UCSD-AML1 (cell line): ENCODE measurements around the gene NRXN3.
"Not testable (repeated sequence)": the region's sequence is repeated elsewhere in the genome, so short reads cannot be mapped to it uniquely, and the experiment has no call there.

Experiments used
- DNase-seq: peaks from one replicate; lab custom pipeline; 2025; ENCODE audit not compliant: unreplicated experiment; lab: John Stamatoyannopoulos, UW

The NRXN3 gene

DNA sequence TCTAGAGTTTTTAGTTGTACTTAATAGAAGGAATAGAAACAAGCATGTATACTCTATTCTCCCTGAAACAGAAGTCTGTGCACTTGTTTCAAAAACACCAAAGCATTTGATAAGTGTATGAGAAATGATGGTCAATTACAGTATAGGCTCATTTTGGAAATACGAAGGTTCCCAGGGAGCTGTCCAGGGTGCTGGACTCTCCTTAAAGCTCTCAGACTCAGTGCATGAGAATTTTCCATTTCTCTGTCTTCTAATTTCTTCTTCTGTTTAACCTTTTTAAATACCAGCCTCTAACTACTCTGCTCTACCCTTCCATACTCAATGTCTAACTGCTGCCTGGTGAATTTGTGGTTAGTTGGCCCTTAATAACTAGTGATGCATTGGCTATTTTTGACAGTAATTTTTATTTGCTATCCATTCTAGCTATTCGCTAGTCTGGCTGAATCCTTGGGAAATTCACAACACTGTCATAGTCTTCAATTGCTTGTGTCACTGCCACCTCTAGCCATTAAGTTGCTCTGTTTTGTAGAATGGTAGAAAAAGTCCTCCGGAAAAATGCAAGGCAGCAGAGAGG is 229.2 kb downstream of the NRXN3 start:
- DNase-seq = peak; percentile 15

DNA sequence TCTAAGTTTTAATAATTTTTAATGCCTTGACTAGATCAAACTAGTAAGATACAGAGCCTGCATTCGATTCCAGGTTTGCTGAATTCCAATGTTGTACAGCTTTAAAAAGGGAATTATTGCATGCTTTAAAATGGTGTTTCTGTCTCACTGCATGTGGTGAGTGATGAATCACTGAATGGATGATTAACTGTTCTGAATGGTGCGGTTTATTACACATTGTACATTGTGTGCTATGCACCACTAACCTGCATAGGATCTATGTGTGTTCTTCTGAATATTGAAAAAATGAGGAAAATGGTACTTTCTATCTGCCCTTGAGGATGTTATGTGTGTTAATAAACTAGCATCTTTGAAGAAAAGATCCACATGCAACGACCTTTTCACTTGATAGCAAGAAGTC is 231.7 kb downstream of the NRXN3 start:
- DNase-seq = no peak

DNA sequence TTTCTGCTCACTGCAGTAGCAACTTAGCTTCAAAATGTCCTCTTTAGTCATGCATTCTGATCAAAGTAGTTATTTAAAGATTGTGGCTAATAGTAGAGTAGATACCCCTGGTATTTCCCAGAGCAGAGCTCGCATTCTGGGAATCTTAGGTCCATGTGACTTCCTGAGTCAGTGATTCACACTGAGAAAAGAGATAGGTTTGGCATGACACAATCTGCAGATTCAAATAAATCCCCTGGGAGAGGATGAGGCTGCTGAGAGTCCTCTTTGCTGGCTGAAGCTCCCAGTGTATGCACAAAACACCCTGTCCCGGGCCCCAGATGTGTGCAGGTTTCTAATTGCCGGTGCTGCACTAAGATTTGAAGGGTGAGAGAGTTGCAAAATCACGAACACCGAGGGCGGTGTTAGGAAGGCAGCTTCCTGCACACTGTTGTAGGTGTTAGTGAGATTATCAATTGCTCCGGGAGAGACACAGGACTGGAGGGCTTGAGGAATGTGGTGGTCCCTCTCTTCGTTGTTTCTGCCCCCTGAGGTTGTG is 233.2 kb downstream of the NRXN3 start:
- no peak for DNase-seq

DNA sequence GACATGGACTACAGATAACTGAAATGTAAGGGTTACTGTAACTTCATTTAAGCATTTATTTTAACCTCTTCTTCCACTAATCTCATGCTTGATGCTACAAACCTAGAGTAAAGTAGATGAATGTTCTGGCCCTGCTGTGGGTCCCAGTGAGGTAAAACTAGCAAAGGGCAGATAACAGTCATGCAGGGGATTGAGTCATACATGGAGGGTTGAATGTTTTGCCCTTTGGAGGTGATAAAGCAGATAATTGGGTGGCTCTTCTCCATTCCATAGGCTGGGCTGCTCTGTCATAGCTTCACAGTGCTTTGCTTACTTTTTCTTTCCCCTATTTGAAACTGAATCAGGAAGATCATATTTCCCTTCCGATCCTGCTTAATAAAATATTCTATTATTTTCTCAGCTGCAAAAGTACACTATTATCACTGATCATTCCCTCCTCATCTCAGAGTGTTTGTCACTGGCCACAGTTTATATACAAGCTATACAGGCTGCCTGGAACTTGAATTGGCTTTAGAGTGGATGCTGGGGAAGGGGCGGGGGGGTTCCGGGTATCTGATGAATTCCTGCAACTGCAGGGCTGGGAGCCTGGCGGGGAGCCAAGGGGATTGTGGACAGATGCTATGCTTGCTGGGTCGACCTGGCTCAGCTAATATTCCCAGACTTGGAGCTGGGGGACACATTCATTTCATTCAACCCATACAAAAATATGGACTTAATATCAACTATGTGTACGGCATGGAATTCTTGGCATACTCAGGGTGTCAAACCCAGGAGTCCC is 235.1 kb downstream of the NRXN3 start:
- no peak for DNase-seq

DNA sequence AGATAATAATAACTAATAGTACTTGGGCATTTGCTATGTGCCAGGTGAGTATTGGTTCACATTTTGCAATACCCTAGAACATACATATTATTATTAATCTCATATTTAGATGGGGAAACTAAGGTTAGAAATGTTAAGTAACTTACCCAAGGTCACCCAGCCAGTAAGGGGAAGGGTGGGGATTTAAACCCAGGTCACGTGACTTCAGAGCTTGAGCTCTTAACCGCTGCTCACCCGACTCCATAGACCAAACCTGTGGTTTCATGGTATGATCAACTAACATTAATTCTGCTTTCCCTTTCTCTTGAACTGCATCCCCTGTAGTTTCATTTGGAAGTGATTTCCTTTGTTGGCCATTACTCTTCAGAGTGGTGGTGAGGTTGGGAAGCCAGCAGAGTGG is 242.3 kb downstream of the NRXN3 start:
- DNase-seq = no peak

DNA sequence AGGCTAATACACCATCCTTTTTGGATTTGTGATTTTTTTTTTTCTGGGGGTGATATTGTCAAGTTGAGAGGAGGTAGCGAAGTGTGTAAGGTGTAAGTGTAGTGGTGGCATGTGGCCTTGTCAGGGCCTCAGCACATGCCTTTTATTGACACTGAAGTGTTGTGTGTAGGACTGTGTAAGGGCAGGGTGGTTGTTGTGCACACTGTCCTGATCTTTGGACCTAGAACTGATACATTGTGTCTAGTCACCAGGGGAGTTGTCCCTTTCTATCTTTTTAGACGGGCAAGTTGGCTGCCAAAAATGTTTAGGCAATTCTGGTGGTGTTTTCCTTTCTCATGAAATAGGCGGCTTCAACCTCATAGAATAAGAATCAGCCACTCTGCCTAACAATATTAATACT is 244.0 kb downstream of the NRXN3 start:
- no peak for DNase-seq

DNA sequence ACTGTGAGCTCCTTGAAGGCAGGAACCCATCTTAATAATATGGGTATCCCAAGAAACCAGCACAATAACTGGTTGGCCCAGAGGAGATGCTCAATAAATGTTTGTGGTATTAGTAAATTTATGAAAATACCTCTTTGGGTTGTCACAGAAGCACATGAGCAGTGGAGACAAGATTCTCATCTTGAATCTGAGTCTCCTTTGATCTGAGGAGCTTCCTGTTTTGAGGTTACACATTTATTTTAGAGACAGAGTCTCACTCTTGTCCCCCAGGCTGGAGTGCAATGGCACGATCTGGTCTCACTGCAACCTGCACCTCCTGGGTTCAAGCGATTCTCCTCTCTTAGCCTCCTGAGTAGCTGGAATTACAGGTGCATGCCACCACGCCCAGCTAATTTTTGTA is 247.4 kb downstream of the NRXN3 start:
- DNase-seq = no peak

DNA sequence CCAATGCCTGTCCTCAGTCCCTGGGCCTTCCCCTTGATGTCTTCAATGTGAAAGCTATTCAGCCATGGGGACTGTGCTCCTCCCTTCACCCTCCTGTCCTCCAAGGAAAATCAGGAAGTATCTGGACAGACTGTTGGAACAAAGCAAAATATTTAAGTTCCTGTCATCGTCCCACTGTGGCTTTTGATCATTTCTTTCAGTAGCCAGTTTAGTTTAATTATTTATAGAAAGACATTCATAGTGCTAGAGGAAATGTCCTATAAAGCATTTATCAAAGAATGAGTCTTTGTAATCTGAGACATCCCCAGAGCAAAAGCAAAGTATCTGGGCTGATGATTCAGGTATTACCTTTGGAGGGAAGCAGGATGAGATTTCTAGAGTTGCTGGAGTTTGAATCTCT is 254.1 kb downstream of the NRXN3 start:
- DNase-seq = no peak

DNA sequence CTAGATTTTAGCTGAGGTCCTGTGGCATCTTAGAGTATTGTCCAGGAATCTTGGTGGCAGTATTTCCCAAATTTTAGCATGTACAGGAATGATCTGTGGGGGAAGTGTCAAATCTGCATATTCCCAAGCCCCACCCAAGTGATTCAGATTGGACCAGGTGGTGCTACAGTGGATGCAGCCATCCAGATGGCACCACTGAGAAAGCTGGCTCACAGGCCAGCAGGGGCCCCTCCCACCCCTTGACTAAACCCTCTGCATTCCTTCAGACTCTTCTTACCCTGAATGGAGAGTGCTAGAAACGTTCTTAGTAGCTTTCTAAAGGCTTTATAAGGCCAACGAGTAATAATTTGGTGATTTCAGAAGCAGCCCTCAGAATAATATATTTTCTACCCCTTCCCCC is 255.2 kb downstream of the NRXN3 start:
- DNase-seq = no peak

DNA sequence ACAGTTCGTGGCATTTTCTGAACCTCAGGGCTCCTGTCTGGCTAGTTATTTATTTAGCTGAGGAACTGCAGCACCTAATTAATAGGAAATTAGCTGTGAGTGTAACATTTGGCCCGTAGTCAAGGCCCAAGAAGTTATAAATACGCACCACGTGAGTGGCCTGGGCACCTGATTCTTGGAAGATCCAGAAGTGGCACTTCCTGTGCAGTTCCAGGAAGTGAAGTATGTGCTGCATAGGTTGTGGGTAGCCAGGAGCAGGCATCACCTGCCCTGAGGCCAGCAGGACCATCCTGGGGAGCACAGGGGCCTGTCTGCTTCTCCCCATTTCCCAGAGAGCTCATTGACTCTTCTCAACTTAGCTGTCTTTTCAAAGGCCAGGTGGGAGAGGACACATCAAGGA is 255.6 kb downstream of the NRXN3 start:
- no peak for DNase-seq

DNA sequence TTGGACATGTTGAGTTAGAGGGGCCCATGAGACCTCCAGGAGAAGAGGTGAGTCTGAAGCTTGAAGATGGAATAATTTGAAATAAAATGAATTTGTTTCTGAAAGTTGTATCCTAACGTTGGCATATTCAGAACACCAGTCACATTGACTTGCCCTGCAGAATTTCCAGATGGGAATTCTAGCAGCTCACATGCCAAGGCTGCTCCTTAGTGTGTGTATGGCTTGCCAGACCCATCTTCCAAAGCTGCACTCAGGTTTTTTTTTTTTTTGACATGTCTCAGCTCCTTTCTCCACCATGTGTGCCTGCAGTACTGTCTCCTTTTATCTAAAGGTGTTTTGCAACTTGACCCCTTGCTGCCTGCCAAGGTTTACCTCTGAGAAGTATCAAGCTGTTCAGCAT is 261.9 kb downstream of the NRXN3 start:
- no peak for DNase-seq

DNA sequence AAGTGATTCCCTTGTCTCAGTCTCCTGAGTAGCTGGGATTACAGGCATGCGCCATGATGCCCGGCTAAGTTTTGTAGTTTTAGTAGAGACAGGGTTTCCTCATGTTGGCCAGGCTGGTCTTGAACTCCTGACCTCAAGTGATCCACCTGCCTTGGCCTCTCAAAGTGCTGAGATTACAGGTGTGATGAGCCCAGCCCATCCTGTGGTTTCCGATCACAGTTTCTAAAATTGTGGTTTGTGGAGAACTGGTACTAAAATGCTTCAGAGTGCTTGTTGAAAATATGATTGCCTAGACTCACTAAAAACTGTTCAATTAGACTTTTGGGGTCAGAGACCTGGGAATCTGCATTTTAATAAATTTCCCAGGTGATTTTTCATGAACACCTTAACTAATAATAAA is 267.3 kb downstream of the NRXN3 start:
- not testable (repeated sequence) for DNase-seq

DNA sequence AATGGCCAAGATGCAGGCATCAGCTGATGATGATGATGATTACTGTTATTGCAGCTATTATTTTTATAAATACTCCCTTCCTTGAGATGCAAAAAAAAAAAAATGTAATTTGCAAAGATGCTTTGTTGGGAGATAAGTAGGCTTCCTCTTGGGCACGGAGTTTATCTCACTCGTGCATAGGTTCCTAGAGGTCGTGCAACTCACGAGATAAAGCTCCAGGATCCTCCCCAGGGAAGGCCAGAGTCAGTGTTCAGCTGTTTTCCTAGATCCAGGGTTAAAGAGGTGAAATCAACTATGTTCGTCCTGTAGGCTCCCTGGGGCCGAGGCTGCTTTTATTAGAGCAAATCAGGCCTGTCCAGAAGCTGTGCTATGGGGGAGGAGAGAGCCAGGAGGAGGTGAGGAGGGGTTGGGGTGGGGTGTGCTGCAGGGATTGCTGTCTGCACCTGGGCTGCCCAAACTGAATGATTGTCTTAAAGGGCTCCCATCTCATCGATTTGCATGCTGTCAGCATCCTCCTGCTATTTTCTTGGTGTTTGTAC is 270.3 kb downstream of the NRXN3 start:
- no peak for DNase-seq

DNA sequence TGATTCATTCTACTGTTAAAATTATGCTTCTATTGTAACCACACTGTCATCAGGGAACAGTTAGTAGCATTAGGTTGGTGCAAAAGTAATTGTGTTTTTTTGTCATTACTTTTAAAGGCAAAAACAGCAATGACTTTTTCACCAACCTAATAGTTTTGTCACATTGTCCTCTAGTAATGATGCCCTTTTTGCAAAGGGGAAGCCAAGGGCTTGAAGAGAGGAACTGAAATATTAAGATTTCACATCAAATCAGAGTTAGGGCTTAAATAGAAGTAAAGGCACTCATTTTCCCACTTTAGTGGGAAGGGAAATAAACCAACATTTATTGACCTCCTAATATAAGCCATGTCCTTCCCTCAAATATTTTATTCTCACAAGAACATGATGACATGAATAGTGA is 273.7 kb downstream of the NRXN3 start:
- DNase-seq = no peak

DNA sequence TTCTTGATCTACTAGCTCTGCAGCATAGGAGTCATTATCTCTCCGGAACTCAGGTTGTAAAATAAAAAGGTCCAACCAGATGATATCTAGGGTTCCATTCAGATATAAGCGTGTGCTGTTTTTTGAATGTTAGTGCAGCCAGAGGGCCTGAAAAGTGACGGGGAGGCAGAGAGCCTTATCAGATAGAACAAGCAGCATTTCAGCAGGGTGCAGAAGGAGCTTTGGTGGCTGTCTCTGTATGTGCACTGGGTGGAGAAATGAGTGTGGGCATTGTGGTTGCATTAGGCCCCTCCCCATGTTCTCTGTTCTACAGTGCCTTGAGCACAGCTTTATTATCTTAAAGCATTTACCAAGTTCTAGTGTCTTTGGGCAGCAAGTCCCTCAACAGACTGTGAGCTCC is 275.1 kb downstream of the NRXN3 start:
- DNase-seq = no peak

DNA sequence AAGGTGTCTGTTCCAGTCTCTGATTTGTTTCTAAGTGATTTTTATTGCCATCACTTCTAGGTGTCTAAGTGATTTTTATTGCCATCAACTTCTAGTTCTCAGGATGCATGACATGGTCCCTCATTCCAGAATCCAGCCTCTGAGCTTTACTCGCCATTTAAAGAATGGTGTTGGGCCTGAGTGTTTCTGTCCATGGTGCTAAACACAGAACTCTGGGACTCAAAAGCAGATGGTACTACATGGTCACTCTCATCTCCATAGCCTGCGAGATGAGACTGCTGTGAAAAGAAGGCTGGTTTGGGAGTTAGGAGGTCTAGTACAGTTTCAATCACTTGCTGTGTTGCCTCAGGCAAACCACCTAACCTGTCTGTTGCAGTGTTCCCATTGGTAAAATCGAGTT is 276.6 kb downstream of the NRXN3 start:
- no peak for DNase-seq

DNA sequence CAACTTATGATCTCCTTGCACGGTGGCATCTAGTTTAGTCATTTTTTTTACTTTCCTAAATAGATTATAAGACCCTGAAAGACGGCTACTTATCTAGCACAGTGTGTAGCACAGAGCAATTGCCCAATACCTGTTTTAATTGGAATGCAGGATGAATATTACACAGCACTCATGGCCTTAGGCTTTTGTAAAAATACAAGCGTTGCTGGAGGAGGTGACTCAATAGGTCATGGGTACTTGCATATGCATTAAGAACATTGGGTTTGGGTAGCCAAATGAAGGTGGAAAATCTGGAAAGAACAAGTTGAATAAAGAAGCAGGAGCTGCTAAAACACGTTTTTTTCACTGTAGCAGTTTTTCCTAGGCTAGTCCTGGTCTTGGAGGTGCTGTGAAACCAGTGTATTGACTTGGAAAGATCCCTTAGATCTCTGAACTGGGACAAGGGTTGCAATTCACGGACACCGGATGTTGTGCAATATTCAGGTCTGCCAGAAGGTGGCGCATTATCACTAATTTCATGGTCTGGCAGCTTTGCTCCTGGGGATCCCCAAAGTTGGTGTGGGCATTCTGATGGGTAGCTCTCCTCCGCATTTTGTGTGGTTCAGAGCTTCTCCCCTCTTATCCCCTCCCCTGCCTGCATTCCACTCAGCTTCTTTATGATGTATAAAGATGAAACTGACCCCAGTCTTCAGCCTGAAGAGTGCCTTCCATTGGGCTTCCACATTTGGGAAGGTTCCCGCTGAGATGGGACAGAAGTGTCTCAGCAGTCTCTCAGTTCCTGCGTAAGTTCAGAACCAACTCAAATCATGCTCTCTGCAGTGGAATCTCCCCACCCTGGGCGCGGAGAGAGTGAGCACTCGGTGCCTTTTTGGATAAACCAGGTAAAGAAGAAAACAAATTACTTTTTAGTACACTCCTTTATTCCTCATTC is 278.3 kb downstream of the NRXN3 start:
- peak; percentile 40 for DNase-seq

DNA sequence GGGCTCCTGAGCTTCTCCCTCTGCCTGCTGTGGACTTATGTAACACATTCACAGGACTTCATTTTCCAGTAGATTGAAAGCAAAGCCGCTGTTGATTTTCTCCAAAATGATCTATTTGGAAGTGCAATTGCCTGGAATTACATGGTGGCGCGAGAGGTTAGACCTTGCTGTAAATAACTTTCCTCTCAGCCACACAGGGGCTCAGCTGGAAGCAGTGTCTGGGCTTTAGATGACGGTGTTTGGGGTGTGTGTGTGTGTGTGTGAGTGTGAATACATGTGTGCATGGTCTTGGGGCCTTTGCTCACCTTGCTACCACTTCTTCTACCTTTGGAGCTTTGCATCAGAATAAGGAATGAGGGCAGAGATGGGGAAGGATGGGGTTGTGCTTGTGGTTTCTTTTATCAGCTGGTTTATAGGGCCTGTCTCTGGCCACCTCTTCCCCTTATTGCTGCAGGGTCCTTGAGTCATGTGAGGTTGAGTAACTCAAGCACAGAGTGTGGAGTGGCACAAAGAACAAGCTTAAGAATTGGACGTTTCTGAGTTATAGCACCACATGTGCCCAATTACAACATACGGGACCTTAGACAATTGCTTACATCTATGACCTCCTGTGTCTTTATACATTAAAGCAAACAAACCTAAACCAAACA is 280.6 kb downstream of the NRXN3 start:
- no peak for DNase-seq

DNA sequence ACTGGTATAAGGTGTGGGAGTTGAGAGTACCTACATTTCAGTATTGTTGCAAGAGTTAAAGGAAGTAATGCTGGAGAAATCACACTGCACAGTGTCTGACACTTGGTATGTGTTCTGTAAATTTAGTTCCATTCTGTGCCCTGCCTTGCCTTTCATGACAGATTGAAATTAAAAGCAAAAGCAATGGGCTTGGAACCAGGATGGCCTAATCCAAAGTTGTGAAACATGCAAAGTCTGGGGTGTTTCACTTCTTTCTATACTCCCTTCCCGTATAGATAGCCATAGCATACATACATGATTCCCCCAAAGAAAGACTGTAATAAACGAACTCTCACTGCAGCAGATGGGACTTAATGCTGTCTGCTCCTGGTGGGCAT is 281.1 kb downstream of the NRXN3 start:
- no peak for DNase-seq

DNA sequence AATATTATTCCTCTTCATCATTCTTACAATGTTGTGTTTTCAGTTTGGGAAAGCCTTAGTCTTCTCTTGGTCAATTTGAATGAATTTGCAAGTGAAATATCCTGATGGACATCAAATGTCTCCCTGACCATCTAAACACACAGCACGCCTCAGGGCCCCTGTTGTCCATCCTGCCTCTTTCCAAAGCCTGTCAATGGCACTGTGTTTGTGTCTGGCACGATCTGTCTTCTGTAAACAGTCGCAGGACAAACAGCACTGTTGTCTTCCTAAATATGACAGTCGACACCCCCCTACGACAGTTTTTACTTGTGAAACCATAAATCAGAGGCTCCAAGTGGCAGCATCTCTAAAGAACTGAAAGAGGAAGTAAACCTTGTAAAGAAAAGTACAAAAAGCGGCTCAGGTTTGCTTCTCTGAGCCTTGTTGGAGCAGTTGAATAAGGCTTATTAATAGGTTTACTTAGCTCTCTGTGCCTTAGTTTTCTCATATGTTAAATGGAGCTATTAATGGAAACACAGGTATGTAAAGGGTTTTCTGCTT is 285.8 kb downstream of the NRXN3 start:
- DNase-seq = no peak

DNA sequence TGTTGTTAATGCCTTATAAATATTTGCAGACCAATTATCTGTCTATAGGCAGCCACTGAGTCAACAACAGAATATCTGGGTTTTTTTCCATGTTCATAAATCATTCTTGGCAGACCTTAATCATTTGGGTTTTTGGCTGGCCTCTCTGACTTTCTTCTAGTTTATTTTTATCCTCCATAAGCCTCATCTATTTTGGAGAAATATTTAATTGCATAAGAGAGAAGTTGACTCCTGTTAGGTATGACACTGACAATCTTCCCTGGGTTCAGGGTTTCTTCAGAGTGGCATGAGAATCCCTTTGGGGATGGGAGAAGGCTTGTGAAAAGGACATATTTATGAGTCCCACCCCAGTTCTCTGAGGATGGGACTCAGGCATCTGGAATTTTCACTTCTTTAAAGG is 299.8 kb downstream of the NRXN3 start:
- DNase-seq = no peak
